Astrocyte (in vitro differentiated cells and primary cell): Measurements from ENCODE around the gene CYGB.

ENCODE experiments used
- CTCF ChIP-seq: IDR thresholded peaks from 2 replicates; pipeline ENCODE4 v1.5.1; 2011; ENCODE audit warnings: low read depth, mild to moderate bottlenecking, inconsistent platforms, low read length, moderate library complexity; ENCODE audit not compliant: insufficient read depth
- EZH2 ChIP-seq: IDR thresholded peaks from 2 replicates; pipeline ENCODE4 v1.6.1; 2012; ENCODE audit warnings: mild to moderate bottlenecking, low read length, inconsistent platforms; ENCODE audit not compliant: insufficient read depth

GRCh38 chr17:76546556-76547182 lies 9.2 kb upstream of the CYGB start:
- no peak for TF ChIP-seq EZH2
- TF ChIP-seq CTCF, result no peak
